Rectal smooth muscle tissue (tissue), 1 donor: ENCODE results near the gene TYMS.
A peak's percentile ranks its signal among the peaks of the same experiment; 100 is the strongest.

Experiments used
- H3K27ac ChIP-seq: one replicate; pipeline ENCODE4 v1.7.0; 2013; ENCODE audit warnings: low read depth, low read length, inconsistent platforms
- H3K27me3 ChIP-seq: one replicate; pipeline ENCODE4 v1.7.0; 2013; ENCODE audit warnings: low read length; ENCODE audit not compliant: control insufficient read depth, insufficient read depth
- H3K36me3 ChIP-seq: one replicate; pipeline ENCODE4 v1.7.0; 2013; ENCODE audit warnings: low read length; ENCODE audit not compliant: control insufficient read depth, insufficient read depth
- H3K4me1 ChIP-seq: one replicate; pipeline ENCODE4 v1.7.0; 2013; ENCODE audit warnings: low read length; ENCODE audit not compliant: control insufficient read depth, insufficient read depth
- H3K4me3 ChIP-seq: one replicate; pipeline ENCODE4 v1.7.0; 2013; ENCODE audit warnings: low read length
- H3K9ac ChIP-seq: one replicate; pipeline ENCODE4 v1.7.0; 2013; ENCODE audit warnings: low read length

TYMS gene

DNA sequence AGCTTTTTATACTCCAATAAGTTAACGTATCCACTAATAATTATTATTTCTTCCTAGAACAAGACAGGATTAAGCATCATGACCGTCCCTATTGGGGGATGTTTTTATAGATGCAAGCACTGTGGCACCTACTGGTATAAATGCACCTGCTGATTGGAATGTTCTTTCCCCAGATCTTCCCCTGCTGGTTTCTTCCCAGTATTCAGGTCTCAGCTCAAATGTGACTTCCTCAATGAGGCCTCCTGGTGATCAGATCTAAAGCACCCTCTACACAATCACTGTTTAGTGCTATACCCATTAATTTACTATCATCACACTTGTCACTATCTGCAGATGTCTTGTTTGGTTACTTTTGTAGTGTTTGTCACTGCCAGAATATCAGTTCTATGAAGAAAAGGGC, 3.9 kb upstream of the TYMS start:
- H3K4me1 ChIP-seq, result peaks cover 1% of the 10 kb centered on the region
- no peak overlapping the region for H3K27ac ChIP-seq
- no peaks in the 10 kb centered on the region for H3K27me3 ChIP-seq
- H3K9ac ChIP-seq, result no peak overlapping the region
- no peak overlapping the region for H3K4me3 ChIP-seq
- no peaks in the 10 kb centered on the region for H3K36me3 ChIP-seq

- Histone ChIP-seq H3K27me3 (no peaks in the 10 kb centered on the region), H3K27ac (no peak overlapping the region), H3K36me3 (no peaks in the 10 kb centered on the region), H3K4me3 (no peak overlapping the region), H3K9ac (no peak overlapping the region), H3K4me1 (peaks cover 3% of the 10 kb centered on the region)
Measured at GRCh38 chr18:654601-655000, 2.9 kb upstream of the TYMS start.

DNA sequence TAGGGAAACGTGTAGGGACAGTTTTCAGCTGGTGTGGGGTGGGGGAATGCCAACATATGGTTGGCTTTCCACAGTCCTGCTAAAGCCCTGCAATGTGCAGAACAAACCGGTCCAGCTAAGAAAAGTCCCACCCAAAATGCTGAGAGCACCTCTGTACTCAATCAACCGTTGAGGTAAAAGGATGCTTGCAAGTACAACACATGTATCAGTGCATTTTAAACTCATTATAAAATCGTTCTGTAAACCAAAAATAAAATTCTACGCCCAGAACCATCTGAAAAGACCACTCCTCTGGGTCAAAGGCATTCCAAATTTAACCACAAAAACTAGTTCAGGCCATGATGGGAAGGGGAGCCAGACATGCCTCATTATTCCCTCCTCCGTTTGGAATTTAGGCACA, 2.0 kb upstream of the TYMS start:
- Histone ChIP-seq H3K27ac (no peak overlapping the region), H3K4me1 (peaks cover 3% of the 10 kb centered on the region), H3K9ac (no peak overlapping the region), H3K36me3 (no peaks in the 10 kb centered on the region), H3K4me3 (no peak overlapping the region), H3K27me3 (no peaks in the 10 kb centered on the region)

- Histone ChIP-seq H3K9ac (peak overlapping the region; percentile 40), H3K4me1 (peaks cover 3% of the 10 kb centered on the region), H3K36me3 (no peaks in the 10 kb centered on the region), H3K4me3 (peak overlapping the region; percentile 88), H3K27ac (no peak overlapping the region), H3K27me3 (no peaks in the 10 kb centered on the region)
Measured at GRCh38 chr18:658001-658946, 821 bp downstream of the TYMS start.

GRCh38 chr18:658947-659533, 1.6 kb downstream of the TYMS start:
- Histone ChIP-seq H3K27ac (no peak overlapping the region), H3K9ac (no peak overlapping the region), H3K4me3 (peak overlapping the region; percentile 88), H3K36me3 (no peaks in the 10 kb centered on the region), H3K4me1 (peaks cover 3% of the 10 kb centered on the region), H3K27me3 (no peaks in the 10 kb centered on the region)

- no peak overlapping the region for H3K27ac ChIP-seq
- H3K4me1 ChIP-seq, result peaks cover 3% of the 10 kb centered on the region
- H3K36me3 ChIP-seq, result no peaks in the 10 kb centered on the region
- no peak overlapping the region for H3K9ac ChIP-seq
- H3K27me3 ChIP-seq, result no peaks in the 10 kb centered on the region
- H3K4me3 ChIP-seq, result no peak overlapping the region
Measured at GRCh38 chr18:659597-659996, 2.1 kb downstream of the TYMS start.

- no peak overlapping the region for H3K4me3 ChIP-seq
- peaks cover 3% of the 10 kb centered on the region for H3K4me1 ChIP-seq
- no peaks in the 10 kb centered on the region for H3K36me3 ChIP-seq
- no peak overlapping the region for H3K9ac ChIP-seq
- H3K27me3 ChIP-seq, result no peaks in the 10 kb centered on the region
- no peak overlapping the region for H3K27ac ChIP-seq
Measured at GRCh38 chr18:662197-662596, 4.7 kb downstream of the TYMS start.

DNA sequence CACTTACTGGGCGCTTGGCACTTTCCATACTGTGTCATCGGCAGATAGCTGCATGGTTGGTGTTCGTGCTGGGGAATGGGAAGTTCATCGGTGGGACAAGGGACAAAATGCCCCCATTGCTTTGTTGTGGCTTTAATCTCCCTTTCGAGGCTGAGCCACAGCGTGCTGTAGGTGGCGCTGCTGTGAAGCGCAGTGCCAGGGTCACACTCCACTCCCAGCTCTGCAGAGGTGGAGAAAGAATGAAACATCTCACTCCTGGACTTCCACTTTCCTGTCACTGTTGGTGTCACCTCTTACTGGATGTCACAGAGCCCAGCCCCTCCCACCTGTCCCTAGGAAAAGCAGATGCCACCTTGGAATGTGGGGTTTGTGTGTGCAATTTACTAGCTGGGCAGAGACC, 8.7 kb downstream of the TYMS start:
- Histone ChIP-seq H3K36me3 (no peaks in the 10 kb centered on the region), H3K27me3 (no peaks in the 10 kb centered on the region), H3K4me1 (no peaks in the 10 kb centered on the region), H3K4me3 (no peak overlapping the region), H3K27ac (no peak overlapping the region), H3K9ac (no peak overlapping the region)

DNA sequence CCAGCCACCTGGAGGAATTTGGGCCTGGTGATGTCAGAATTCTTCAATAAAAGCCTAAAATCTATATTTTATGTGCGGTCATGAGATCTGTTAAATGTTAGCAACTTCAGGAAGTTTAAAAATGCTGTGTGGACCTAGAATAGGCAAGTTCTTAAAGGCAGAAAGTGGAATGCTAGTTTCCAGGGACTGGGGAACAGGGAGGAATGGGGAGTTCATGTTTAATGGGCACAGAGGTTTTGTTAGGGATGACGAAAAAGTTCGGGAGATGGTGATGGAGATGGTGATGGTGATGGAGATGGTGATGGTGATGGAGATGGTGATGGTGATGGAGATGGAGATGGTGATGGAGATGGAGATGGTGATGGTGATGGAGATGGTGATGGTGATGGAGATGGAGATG, 9.2 kb downstream of the TYMS start:
- no peaks in the 10 kb centered on the region for H3K27me3 ChIP-seq
- no peak overlapping the region for H3K27ac ChIP-seq
- no peaks in the 10 kb centered on the region for H3K36me3 ChIP-seq
- H3K4me1 ChIP-seq, result no peaks in the 10 kb centered on the region
- no peak overlapping the region for H3K9ac ChIP-seq
- no peak overlapping the region for H3K4me3 ChIP-seq

DNA sequence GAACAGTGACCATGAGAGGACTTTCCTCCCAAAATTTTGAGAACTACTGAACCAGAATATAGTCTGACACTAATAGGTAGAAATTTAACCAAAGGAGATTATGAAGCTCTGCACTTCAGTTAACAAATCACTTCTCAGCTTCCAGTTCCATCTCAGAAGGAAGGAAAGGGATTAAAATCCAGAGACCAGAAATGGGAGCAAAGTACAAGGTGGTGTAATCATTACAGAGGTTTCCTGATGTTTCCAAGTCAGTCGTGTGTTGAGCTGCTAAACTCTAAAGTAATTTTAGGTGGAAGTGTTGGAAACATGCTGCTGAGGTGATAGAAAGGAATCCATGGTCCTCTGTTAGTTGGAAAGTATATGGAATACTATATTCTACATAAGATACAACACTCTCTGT, 10.8 kb downstream of the TYMS start:
- Histone ChIP-seq H3K27me3 (no peaks in the 10 kb centered on the region), H3K4me1 (no peaks in the 10 kb centered on the region), H3K9ac (no peak overlapping the region), H3K27ac (no peak overlapping the region), H3K36me3 (no peaks in the 10 kb centered on the region), H3K4me3 (no peak overlapping the region)

GRCh38 chr18:669077-669476, 11.6 kb downstream of the TYMS start:
- no peak overlapping the region for H3K27ac ChIP-seq
- no peaks in the 10 kb centered on the region for H3K27me3 ChIP-seq
- peaks cover 2% of the 10 kb centered on the region for H3K4me1 ChIP-seq
- no peak overlapping the region for H3K9ac ChIP-seq
- H3K4me3 ChIP-seq, result no peak overlapping the region
- H3K36me3 ChIP-seq, result no peaks in the 10 kb centered on the region

DNA sequence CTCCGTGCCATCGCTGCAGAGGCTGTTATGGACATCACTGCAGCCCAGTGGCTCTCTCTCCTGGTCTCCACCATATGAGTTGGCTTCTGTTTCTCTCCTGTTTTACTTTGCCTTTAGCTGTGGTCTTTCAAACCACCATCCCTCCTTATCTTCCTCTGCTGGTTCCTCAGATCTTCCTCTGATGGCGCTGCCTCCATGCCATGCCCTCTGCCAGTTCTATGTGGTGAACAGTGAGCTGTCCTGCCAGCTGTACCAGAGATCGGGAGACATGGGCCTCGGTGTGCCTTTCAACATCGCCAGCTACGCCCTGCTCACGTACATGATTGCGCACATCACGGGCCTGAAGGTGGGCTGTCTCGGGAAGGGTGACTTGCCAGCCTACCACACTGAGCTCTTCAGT, 13.1 kb downstream of the TYMS start:
- H3K4me1 ChIP-seq, result peaks cover 4% of the 10 kb centered on the region
- no peaks in the 10 kb centered on the region for H3K27me3 ChIP-seq
- H3K27ac ChIP-seq, result no peak overlapping the region
- H3K36me3 ChIP-seq, result no peaks in the 10 kb centered on the region
- no peak overlapping the region for H3K4me3 ChIP-seq
- H3K9ac ChIP-seq, result no peak overlapping the region

- Histone ChIP-seq H3K4me3 (no peak overlapping the region), H3K4me1 (peaks cover 4% of the 10 kb centered on the region), H3K27ac (no peak overlapping the region), H3K27me3 (no peaks in the 10 kb centered on the region), H3K36me3 (no peaks in the 10 kb centered on the region), H3K9ac (no peak overlapping the region)
Measured at GRCh38 chr18:671405-671804, 14.0 kb downstream of the TYMS start.
